Peyer's patch (tissue), 4 donors: ENCODE data around the gene CASP6. TPM values are rescaled to one million over a fixed set of nuclear protein-coding genes. Genes with fewer than 3 reads are reported as not detected.

ENCODE experiments used
- DNase-seq, 3 donors: peaks; one replicate each; pipeline ENCODE4 v3.0.0-alpha.2; 2017 to 2019
- H3K27ac ChIP-seq, 4 donors: fragments of 200-600 bp; sonication (generic); one replicate each; pipeline ENCODE4 v1.5.1; 2016 to 2019
- H3K27me3 ChIP-seq, 2 donors: fragments of 200-600 bp; sonication (generic); one replicate each; pipeline ENCODE4 v1.5.1; 2019
- H3K36me3 ChIP-seq, 3 donors: fragments of 200-600 bp; sonication (generic); one replicate each; pipeline ENCODE4 v1.5.1; 2016 to 2019
- H3K4me1 ChIP-seq, 4 donors: fragments of 200-600 bp; sonication (generic); one replicate each; pipeline ENCODE4 v1.5.1; 2016 to 2019
- H3K4me3 ChIP-seq, 4 donors: fragments of 200-600 bp; sonication (generic); 1 replicate in 3 of 4; 2 replicates in 1 of 4; pipeline ENCODE4 v1.5.1; 2016 to 2019; ENCODE audit warnings: mild to moderate bottlenecking in 1 of 4
- H3K9me3 ChIP-seq, 4 donors: fragments of 200-600 bp; sonication (generic); one replicate each; pipeline ENCODE4 v1.5.1; 2016 to 2019; ENCODE audit warnings: mild to moderate bottlenecking in 1 of 4
- CTCF ChIP-seq, 6 experiments: fragments of 450-650 bp in 4 of 6; fragments of 200-600 bp in 2 of 6; sonication (generic) in 1 of 6; IDR thresholded peaks; one replicate each; pipeline ENCODE4 v1.5.1; 2017 to 2019; ENCODE audit warnings: antibody characterized with exemption in 6 of 6, mild to moderate bottlenecking in 3 of 6, moderate library complexity in 1 of 6
- POLR2A ChIP-seq, 2 donors: fragments of 450-650 bp; IDR thresholded peaks; one replicate each; pipeline ENCODE4 v1.5.1; 2017; ENCODE audit warnings: antibody characterized with exemption in 2 of 2, mild to moderate bottlenecking in 2 of 2, moderate library complexity in 2 of 2
- small RNA-seq, 2 donors: library from RNA; depleted of rRNA; stranded (forward); fragments of <200 nt; gene quantifications; one replicate each; pipeline ENCODE3, GENCODE V24; 2016
- total RNA-seq, 4 donors: library from RNA; depleted of rRNA; stranded (reverse); fragments of >200 nt; gene quantifications; one replicate each; pipeline ENCODE4 v1.1.0, GENCODE V29; 2016

The CASP6 gene
- total RNA-seq, 4 donors from 2014 or later: 43.7 to 132 (median 69.3) TPM

GRCh38 chr4:109645874-109646710 is 57.2 kb downstream of the CASP6 start:
- Histone ChIP-seq H3K4me1 (no peaks in the 10 kb centered on the region), H3K9me3 (no peaks in the 10 kb centered on the region), H3K27me3 (no peaks in the 10 kb centered on the region), H3K27ac (peak overlapping the region in 1 of 4 donors; percentile 39), H3K36me3 (no peaks in the 10 kb centered on the region), H3K4me3 (no peak overlapping the region)
- TF ChIP-seq POLR2A (IDR thresholded peaks at IDR 0.05) (no peak), CTCF (IDR thresholded peaks at IDR 0.05) (no peak)
- DNase-seq: no peak

DNA sequence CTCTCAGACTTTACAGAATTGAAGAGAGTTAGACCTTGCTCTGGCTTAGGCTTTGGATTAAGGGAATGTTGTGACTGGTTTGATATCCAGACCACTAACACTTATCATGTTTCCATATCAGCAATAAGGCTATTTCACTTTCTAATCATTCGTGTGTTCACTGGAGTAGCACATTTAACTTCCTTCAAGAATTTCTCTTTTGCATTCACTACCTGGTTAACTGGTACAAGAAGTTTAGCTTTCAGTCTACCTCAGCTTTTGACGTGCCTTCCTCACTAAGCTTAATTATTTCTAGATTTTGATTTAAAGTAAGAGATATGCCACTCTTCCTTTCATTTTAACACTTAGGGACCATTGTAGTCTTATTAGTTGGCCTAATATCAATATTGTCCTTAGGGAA is 62.6 kb downstream of the CASP6 start:
- H3K36me3 ChIP-seq: no peaks in the 10 kb centered on the region
- no peaks in the 10 kb centered on the region for H3K4me1 ChIP-seq
- no peak for DNase-seq
- no peaks in the 10 kb centered on the region for H3K27me3 ChIP-seq
- TF ChIP-seq CTCF (IDR thresholded peaks at IDR 0.05) (no peak), POLR2A (IDR thresholded peaks at IDR 0.05) (no peak)
- H3K4me3 ChIP-seq: no peak overlapping the region
- no peak overlapping the region for H3K27ac ChIP-seq
- no peaks in the 10 kb centered on the region for H3K9me3 ChIP-seq

Small RNA genes lying within 50 kb of the gene (small RNA-seq; reads per million reads assigned to genes)
- 0 reads per million in 2 donors for gene HIGD1AP14

Other genes with a start within 250 kb of the CASP6 start
- 10 to 100 TPM in 1 of 4 donors, 1 to 10 TPM in 3; 3.8 to 22.3 (median 5.5) TPM for gene MCUB, start 143.2 kb downstream of the CASP6 start, total RNA-seq
- 10 to 100 TPM; 14.9 to 37.0 (median 28.4) TPM for gene PLA2G12A, start 26.6 kb upstream of the CASP6 start, total RNA-seq
- 10 to 100 TPM in 2 of 4 donors, 1 to 10 TPM in 2; 7.0 to 20.5 (median 12.6) TPM for gene CFI, start 98.6 kb upstream of the CASP6 start, total RNA-seq
- gene GAR1, start 112.3 kb upstream of the CASP6 start, total RNA-seq: 1 to 10 TPM in 3 of 4 donors, not detected in 1; 2.1 to 4.9 (median 4.2) TPM
- not detected for gene RRH, start 124.5 kb upstream of the CASP6 start, total RNA-seq
- 1 to 10 TPM in 1 of 4 donors, under 1 TPM in 1, not detected in 2; 0.67 to 1.8 TPM for gene LRIT3, start 144.7 kb upstream of the CASP6 start, total RNA-seq
- gene EGF, start 209.4 kb upstream of the CASP6 start, total RNA-seq: 10 to 100 TPM in 1 of 4 donors, 1 to 10 TPM in 2, under 1 TPM in 1; 0.80 to 14.1 (median 5.2) TPM